SU-DHL-6 (cell line): ENCODE data around the gene ADSS1.

ENCODE experiments used
- EZH2phosphoT487 ChIP-seq: fragments of 200-600 bp; sonication (generic), shearing (Covaris generic); conservative IDR thresholded peaks from 2 replicates; pipeline ENCODE4 v1.6.1; 2018; ENCODE audit warnings: mild to moderate bottlenecking, antibody characterized with exemption, low read length, moderate library complexity, mixed read lengths
- TF ChIP-seq, protein P1 (sequence below): fragments of 200-600 bp; sonication (generic); IDR thresholded peaks from one replicate; pipeline ENCODE4 v1.5.1; 2017; ENCODE audit warnings: antibody characterized with exemption, mild to moderate bottlenecking, low read length, moderate library complexity; ENCODE audit not compliant: insufficient read depth, poor library complexity, severe bottlenecking

- TF ChIP-seq, protein P1, sequence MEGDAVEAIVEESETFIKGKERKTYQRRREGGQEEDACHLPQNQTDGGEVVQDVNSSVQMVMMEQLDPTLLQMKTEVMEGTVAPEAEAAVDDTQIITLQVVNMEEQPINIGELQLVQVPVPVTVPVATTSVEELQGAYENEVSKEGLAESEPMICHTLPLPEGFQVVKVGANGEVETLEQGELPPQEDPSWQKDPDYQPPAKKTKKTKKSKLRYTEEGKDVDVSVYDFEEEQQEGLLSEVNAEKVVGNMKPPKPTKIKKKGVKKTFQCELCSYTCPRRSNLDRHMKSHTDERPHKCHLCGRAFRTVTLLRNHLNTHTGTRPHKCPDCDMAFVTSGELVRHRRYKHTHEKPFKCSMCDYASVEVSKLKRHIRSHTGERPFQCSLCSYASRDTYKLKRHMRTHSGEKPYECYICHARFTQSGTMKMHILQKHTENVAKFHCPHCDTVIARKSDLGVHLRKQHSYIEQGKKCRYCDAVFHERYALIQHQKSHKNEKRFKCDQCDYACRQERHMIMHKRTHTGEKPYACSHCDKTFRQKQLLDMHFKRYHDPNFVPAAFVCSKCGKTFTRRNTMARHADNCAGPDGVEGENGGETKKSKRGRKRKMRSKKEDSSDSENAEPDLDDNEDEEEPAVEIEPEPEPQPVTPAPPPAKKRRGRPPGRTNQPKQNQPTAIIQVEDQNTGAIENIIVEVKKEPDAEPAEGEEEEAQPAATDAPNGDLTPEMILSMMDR = no peak
- no peak for TF ChIP-seq EZH2phosphoT487
Observed at GRCh38 chr14:104728631-104729030, 4.6 kb downstream of the ADSS1 start.
